PC-3 (cell line): ENCODE data around the gene UBXN1.

Experiments
- EZH2 ChIP-seq: fragments of 300-600 bp; sonication (generic); IDR thresholded peaks from one replicate; pipeline ENCODE4 v1.6.1; 2017; ENCODE audit warnings: antibody characterized with exemption, mild to moderate bottlenecking, low read length; ENCODE audit not compliant: unreplicated experiment
- EZH2phosphoT487 ChIP-seq: fragments of 300-600 bp; sonication (generic); IDR thresholded peaks from 2 replicates; pipeline ENCODE4 v1.6.1; 2018; ENCODE audit warnings: mild to moderate bottlenecking, antibody characterized with exemption, low read length, borderline replicate concordance
- TF ChIP-seq, protein P1 (sequence below): fragments of 300-600 bp; sonication (generic); conservative IDR thresholded peaks from 2 replicates; pipeline ENCODE4 v1.5.1; 2017; ENCODE audit warnings: antibody characterized with exemption, low read depth, mild to moderate bottlenecking, low read length

DNA sequence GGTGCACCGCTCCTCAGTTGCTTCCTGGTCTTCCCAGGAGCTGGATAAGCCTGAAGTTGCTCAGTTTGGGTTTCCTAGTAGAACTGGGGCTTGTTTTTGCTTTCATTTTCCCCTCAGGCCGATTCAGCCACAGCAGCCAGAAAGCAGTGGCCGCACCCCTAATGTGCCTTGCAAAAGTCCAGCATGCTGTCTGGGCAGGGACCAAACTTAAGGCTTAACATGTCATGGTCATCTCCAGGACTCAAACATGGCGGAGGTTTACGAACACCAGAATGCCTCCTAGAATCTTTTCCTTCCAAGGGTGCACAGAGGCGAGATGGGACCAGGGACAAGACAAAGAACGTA is 31.1 kb upstream of the UBXN1 start:
- TF ChIP-seq, protein P1, sequence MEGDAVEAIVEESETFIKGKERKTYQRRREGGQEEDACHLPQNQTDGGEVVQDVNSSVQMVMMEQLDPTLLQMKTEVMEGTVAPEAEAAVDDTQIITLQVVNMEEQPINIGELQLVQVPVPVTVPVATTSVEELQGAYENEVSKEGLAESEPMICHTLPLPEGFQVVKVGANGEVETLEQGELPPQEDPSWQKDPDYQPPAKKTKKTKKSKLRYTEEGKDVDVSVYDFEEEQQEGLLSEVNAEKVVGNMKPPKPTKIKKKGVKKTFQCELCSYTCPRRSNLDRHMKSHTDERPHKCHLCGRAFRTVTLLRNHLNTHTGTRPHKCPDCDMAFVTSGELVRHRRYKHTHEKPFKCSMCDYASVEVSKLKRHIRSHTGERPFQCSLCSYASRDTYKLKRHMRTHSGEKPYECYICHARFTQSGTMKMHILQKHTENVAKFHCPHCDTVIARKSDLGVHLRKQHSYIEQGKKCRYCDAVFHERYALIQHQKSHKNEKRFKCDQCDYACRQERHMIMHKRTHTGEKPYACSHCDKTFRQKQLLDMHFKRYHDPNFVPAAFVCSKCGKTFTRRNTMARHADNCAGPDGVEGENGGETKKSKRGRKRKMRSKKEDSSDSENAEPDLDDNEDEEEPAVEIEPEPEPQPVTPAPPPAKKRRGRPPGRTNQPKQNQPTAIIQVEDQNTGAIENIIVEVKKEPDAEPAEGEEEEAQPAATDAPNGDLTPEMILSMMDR, result no peak
- TF ChIP-seq EZH2 (no peak), EZH2phosphoT487 (no peak)
